HG03280 (cell line): ENCODE measurements around the gene OR8B4.
"Not testable (repeated sequence)": the region's sequence is repeated elsewhere in the genome, so short reads cannot be mapped to it uniquely, and the experiment has no call there.

ENCODE experiments used
- ATAC-seq: cut with Tn5 transposase; IDR thresholded peaks from one replicate; pipeline ENCODE4 v1.9.1; 2021; ENCODE audit warnings: mild to moderate bottlenecking, moderate library complexity; ENCODE audit not compliant: unreplicated experiment

The OR8B4 gene

GRCh38 chr11:124409906-124410305 is 14.8 kb downstream of the OR8B4 start:
- no peak for ATAC-seq

GRCh38 chr11:124405581-124405980 is 19.1 kb downstream of the OR8B4 start:
- no peak for ATAC-seq

- not testable (repeated sequence) for ATAC-seq
These were observed 21.5 kb downstream of the OR8B4 start for GRCh38 chr11:124403186-124403585.

- peak; percentile 89 for ATAC-seq
These were observed 22.2 kb downstream of the OR8B4 start for GRCh38 chr11:124402326-124402922.

GRCh38 chr11:124398924-124399323 is 25.7 kb downstream of the OR8B4 start, which contains the start of gene OR8B3:
OR8B3 (minus strand) TSS chr11:124399024; CDS start chr11:124397351, 1,673 bp downstream.
- ATAC-seq: no peak

GRCh38 chr11:124396847-124397246 is 27.8 kb downstream of the OR8B4 start:
- not testable (repeated sequence) for ATAC-seq

- ATAC-seq: no peak
These were observed 30.3 kb downstream of the OR8B4 start for GRCh38 chr11:124394408-124394807.

GRCh38 chr11:124384399-124384798 is 40.3 kb downstream of the OR8B4 start, which contains the start of gene OR8B2:
OR8B2 (minus strand) TSS chr11:124384499; CDS start chr11:124383343, 1,156 bp downstream.
- ATAC-seq: no peak

GRCh38 chr11:124382857-124383256 is 41.8 kb downstream of the OR8B4 start:
- ATAC-seq: not testable (repeated sequence)

GRCh38 chr11:124380585-124380984 is 44.1 kb downstream of the OR8B4 start:
- ATAC-seq: no peak

GRCh38 chr11:124376280-124376679 is 48.4 kb downstream of the OR8B4 start:
- ATAC-seq: no peak
